GM11168 (cell line): ENCODE results near the gene LENG9.

ENCODE experiments used
- in situ Hi-C: fragments of 300-500 bp; cut with MboI; formaldehyde crosslinking; loops from one replicate; pipeline ENCODE4 v1.12.0; 2022; ENCODE audit warnings: low sequenced_read_pairs; ENCODE audit not compliant: unreplicated experiment

LENG9 gene

DNA sequence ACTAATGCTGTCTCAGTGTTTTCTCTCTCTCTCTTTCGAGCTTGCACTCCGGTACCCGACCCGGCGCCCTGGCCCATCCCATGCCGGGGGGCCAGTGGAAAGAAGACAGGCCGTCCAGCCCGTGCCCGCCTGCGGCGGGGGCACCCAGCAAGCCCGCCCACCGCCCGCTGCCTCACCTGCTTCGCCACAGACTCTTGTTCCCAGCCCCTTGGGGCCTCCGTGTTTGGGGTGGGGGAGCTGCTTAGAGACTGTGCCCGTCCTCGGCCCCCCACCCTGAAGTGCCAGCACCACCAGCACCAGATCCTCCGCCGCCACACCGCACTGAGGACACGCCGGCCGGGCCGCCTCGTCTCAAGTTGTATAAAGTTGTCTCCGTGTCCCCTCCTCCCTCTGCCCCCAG lies 2.4 kb downstream of the LENG9 start:
- in situ Hi-C loops = no loop called here

DNA sequence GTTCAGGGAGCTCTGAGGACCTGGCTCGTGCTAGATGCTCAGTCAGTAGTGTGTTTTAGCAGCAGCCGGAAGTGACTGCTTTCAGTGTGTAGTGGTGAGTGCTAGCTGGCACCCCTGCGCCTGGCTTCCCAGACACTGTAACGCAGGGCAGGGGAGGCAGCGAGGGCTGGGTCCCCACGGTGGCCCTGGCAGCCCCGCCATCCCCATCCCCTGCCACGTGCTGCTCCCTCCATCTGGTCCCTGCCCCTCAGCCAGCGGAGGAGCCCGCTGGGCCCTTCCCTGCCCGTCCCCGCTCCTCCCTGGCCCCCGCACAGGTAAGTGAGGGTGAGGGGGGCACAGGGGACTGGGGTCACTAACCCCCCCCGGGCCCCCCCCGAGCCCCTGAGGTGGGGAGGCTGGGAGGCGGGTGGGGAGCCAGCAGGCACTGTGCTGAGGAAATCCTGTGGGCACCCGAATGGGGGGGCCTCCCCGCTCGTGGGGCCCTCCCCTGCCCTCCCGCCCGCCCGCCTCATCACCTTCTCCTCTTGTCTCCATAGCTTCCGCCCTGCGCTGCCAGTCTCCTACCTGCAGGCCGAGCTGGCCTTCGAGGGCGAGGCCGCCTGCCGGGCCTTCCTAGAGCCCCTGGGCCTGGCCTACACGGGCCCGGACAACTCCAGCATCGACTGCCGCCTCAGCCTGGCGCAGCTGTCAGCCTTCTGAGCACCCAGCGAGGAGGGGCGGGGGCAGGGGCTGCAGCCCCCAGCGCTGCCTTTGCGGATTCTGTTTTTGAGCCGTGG lies 3.2 kb downstream of the LENG9 start:
- in situ Hi-C loops = no loop called here

DNA sequence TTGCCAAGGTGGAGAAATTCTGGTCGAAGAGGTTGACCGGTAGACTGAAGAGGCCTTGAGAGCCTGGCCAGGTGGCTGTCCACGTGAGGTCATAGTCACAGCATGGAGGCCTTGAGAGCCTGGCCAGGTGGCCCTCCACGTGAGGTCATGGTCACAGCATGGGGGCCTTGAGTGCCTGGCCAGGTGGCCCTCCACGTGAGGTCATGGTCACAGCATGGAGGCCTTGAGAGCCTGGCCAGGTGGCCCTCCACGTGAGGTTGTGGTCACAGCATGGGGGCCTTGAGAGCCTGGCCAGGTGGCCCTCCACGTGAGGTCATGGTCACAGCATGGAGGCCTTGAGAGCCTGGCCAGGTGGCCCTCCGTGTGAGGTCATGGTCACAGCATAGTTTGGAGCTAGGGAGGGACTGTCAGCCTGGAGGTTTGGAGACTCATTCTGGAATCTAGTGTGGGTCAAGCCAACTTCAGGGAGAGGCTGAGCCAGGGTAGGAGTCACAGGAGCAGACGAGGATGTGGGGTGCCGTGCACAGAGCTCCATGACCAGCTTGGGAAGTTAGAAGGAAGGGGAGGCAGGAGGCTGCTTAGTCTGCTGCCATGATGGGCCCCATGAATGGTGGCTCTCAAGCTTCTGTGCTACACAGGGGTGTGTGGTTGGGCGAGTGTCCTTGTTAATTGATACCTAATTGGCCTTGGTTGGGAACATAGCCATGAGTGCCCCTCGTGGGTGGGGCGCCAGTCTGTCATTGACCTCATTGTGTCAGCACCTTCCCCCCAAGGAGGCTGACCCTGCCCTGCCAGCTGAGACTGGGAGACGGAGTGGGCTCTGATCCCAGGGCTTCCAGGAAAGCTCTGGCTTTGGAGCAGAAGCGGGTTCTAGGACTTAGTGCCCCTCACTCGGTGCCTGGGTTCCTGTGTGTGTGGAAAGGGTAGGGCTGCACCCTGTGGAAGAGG lies 4.0 kb downstream of the LENG9 start:
- in situ Hi-C loops = no loop called here

DNA sequence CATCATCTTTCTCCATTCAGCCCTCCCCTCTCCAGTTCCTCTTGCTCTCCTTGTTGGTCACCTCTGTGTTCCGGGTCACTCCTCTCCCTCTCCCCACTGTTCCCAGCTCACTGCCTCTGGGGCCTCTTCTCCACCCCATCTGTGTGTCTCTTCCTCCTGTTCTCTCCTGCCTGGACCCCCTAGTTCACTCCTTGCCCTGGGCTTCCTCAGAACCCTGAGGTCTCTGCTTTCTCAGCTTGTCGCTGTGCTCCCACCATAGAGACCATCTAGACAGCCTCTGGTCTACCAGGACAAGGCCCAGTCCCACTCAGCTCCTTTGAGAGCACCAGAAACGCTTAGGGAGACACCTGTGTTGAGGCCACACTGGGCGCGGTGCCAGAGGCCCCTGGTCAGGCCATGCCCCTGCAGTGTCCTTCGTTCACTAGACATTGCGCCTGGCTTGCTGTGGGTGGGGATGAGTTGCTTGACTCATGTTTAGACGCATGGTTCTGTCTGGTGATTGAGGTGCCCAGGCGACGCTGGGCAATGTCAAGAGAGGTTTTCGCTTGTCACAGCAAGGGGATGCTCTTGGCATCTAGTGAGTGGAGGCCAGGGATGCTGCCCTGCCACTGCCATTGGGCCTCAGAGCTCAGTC lies 4.8 kb downstream of the LENG9 start:
- in situ Hi-C loops = no loop called here

DNA sequence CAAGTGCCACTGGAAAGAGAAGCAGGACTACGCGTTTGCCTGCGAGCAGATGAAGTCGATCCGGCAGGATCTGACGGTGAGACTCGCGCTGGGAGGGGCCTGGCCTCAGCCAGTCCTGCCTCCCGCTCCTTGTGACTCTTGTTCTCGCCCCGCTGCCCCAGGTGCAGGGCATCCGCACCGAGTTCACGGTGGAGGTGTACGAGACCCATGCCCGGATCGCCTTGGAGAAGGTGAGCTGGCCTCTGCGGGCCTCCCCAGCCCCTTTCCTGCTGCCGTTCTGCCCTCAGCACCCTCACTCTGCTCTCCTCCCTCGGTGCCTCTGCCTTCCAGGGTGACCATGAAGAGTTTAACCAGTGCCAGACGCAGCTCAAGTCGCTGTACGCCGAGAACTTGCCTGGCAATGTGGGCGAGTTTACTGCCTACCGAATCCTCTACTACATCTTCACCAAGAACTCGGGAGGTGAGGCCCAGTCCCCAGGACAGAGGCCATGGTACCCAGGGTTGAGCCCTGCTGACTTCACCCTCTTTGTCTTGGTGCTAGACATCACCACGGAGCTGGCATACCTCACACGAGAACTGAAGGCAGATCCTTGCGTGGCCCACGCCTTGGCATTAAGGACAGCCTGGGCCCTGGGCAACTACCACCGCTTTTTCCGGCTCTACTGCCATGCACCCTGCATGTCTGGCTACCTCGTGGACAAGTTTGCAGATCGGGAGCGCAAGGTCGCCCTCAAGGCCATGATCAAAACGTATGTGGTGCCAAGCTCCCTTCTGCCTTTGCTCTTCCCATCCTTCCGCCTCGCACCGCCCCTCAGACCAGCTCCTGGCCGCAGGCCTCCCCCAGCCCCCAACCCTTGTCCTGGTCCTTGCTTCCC lies 5.6 kb downstream of the LENG9 start:
- in situ Hi-C loops = no loop called here

DNA sequence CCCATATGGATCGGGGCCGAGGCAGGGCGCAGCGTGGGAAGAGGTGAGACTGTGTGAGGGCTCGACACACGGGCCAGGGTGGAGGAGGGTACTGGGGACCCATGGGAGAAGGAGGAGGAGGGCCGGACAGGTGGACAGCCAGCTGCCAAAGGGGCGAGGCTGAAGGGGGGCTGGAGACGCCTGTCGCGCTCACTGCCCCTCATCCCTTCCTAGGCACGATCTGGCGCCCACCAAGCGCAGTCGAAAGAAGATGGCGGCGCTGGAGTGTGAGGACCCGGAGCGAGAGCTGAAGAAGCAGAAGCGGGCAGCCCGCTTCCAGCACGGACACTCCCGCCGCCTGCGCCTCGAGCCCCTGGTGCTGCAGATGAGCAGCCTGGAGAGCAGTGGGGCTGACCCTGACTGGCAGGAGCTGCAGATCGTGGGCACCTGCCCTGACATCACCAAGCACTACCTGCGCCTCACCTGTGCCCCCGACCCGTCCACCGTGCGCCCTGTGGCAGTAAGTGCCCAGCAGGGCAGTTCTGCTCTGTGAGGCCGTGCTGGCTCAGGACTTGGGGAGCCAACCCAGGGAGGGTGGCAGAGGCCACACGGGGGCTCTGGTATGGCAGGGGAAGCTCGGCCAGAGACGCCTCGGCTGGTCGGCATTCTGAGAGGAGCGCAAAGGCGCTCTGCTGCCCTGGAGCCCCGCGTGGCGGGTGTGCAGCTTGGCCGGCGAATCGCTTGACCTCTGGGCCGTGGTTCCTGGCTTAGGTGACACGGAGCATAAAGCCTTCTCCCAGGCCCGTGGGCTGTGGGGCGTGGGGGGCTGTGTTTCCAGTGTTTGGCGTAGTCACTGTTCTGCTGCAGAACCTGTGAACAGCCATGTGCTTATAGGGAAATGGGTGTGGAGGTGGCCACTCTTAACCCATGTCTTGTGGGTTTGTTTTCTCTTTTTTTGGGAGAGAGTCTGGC lies 6.9 kb downstream of the LENG9 start:
- in situ Hi-C loops = no loop called here

DNA sequence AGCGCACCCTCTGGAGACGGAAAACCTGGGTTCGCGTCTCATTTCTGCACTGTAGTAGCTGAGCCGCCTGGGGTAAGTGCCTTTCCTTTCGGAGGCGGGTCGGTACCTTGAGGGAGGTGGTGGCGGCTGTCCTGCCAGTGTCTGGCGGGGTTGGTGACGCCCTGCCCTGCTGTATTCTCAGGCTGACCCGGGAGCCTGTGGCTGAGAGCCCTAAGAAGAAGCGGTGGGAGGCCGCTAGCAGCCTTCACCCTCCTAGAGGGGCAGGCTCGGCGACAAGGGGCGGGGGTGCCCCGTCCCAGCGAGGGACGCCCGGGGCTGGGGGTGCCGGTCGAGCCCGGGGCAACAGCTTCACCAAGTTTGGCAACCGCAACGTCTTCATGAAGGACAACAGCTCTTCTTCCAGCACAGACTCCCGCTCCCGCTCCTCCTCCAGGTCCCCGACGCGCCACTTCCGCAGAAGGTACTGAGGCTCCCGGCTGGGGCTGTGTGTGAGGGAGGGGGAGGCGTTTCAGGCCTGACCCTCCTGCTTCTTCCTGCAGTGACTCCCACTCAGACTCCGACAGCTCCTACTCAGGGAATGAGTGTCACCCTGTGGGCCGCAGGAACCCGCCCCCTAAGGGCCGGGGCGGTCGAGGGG lies 7.7 kb downstream of the LENG9 start:
- in situ Hi-C loops = no loop called here

DNA sequence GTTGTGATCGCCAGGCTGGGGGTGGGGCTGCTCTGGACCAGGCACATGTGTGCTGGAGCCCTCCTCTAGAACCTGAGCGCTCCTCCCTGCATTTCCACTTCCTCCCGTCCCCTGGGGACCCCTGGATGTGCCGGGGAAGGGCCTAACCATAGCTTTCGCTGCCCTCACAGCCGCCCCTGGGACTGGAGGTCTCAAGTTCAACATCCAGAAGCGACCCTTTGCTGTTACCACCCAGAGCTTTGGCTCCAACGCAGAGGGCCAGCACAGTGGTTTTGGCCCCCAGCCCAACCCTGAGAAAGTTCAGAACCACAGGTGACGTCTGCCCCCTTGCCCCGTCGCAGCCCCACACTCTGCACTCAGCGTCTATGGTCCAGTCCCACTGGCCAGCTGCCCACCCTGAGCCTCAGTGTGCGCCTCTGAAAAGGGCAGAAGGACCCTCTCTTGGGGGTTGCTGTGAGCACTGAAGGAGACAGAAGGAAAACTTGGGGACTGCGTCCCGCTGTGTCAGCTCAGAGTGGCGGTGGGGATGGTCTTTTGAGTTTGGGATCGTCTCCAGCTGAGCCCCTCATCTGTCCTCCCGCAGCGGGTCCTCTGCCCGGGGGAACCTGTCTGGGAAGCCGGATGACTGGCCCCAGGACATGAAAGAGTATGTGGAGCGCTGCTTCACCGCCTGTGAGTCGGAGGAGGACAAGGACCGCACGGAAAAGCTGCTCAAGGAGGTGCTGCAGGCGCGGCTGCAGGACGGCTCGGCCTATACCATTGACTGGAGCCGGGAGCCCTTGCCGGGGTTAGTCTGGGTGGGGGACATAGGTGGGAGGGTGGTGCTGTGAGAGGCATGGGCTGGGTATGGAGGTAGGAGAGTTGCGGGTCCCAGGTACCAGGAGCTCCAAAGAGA lies 8.6 kb downstream of the LENG9 start:
- in situ Hi-C loops = no loop called here

DNA sequence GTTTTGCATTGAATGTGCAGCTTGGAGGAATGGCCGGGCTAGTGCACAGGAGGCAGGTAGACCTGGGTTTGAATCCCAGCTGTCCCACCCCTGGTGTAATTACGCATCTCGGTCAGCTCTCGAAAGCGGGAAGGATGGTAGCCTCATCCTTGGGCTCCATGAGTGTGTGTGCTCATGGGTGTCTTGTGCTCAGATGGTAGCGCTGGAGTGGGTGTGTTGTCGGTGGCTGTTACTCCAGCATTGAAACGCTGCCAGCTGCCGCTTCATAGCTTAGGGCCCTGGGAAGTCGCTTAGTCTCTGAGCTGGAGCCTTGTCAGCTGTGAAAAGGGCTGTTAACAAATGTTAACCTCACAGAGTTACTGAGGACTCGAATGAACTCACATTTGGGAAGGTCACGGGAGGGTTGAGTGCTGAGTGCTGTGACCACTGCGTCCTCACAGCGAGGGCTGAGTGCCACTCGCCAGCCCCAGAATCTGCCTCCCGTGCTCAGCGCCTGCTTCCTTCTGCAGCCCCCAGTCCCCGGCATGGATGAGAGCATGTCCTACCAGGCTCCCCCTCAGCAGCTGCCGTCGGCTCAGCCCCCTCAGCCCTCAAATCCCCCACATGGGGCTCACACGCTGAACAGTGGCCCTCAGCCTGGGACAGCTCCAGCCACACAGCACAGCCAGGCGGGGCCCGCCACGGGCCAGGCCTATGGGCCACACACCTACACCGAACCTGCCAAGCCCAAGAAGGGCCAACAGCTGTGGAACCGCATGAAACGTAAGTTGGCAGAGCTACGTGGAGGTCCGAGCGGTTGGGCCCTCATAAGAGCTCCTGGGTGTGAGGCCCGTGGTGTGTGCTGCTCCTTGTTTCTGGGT lies 9.4 kb downstream of the LENG9 start:
- in situ Hi-C loops = no loop called here

DNA sequence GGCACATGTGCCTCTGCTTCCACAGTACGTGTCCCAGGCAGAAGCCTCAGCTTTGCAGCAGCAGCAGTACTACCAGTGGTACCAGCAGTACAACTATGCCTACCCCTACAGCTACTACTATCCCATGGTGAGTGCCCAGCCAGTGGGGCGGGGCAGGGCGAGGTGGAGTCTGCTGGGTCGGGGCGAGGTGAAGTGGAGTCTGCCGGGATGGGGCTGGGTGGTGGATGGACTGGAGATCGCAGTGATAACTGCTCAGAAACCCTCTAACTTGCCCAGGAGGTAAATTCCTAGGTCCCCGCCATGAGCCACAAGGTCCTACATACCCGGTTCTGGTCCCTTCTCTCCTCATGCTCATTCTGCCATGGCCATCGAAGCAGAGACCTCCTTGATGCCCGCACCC lies 11.0 kb downstream of the LENG9 start:
- in situ Hi-C loops = no loop called here

DNA sequence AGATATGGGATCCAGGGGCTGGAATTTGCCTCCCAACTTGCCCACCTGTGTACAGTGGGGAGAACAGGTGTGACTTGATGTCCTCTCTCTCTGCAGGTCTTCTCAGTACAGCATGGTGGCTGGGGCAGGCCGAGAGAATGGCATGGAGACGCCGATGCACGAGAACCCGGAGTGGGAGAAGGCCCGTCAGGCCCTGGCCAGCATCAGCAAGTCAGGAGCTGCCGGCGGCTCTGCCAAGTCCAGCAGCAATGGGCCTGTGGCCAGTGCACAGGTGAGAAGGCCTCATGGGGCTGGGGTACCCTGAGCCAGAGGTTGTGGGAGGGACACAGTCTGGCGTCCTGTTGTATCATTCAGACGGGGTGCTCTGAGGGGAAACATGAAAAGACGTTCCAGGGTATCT lies 11.6 kb downstream of the LENG9 start:
- in situ Hi-C loops = no loop called here

DNA sequence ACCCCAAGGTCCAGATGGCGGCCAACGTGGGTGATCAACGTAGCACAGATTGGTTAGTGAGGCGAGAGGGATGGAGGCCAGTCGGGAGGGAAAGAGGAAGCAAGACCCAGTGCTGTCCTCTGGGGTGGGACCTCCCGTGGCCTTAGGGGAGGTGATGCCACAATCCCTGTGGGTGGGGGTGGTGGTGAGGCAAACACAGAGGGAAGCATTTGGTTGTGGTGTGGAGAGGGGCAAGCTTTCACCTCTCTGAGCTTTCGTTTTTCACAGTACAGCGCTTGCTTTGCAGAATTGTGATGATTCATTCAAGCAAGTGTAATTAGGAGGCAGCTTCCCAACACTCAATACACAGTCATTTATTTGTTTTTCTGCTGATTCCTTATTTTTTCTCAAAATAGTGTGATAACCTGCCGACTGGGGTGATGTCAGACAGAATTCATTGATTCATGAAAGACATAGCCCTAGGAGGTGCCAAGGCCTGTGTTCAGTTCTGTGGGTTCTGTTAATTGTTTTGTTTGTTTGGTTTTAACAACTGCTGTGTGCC lies 12.2 kb downstream of the LENG9 start:
- in situ Hi-C loops = no loop called here

DNA sequence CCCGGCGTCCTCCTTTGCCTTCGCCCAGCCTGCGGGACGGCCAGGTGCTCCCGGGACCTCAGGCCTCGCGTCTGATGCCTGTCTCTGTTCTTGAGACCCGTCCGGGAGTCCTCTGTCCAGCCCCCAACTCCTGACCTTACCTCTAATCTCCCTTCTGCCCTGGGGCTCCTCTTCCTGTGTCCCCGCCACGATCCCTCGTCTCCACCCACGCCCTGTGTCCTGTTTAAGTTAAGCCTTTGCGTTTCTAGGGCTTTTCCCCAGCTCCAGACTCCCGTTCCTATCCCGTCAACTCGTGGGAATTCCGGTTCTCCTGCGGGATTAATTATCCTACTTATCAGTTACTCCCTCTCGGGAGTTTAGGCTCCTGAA lies 13.9 kb downstream of the LENG9 start:
- in situ Hi-C loops = no loop called here

DNA sequence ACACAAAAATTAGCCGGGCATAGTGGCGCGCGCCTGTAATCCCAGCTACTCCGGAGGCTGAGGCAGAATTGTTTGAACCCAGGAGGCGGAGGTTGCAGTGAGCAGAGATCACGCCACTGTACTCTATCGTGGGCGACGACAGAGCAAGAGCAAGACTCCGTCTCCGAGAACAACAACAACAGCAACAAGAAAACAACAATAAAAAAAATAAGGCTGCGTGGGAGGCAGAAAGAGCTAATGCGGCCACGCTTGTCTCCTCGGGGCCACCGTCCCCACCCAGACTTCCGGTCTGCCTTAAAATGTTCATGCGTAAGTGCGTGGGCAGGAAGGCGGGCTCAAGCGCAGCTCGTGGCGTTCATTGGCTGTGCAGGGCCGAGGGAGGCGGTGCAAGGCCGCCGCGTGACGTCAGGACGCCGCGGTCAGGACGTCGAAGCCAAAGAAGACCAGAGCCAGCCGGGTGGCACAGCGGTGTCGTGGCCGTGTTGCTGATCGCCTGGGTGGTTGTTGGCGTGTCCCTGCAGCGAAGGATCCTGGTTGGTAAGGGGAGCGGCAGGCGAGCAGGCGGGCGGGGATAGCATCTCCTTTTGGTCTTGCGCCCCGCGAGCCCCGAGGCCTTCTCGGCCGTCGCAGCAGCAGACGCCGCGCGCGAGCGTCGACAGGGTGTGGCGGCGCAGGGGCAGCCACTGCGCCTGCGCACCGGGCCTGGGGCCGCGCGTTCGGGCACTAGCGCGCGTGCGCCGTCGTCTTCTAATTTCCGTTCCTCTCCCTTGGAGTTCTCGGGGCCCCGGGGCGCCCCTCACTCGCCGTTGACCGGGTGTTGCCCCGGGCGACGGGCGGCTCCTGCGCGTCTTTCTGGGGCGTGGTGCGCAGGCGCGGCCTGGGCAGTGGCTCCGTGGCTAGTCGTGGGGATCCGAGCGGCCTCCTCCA lies 14.5 kb downstream of the LENG9 start, which contains the start of gene LENG8:
Gene LENG8 (plus strand): TSS at position 426 of the 927 bp plus-strand sequence. CDS start 2,146 bp downstream, outside the sequence.
- in situ Hi-C loops = no loop called here
